Measurements from ENCODE around the gene PDE1C.

DNA sequence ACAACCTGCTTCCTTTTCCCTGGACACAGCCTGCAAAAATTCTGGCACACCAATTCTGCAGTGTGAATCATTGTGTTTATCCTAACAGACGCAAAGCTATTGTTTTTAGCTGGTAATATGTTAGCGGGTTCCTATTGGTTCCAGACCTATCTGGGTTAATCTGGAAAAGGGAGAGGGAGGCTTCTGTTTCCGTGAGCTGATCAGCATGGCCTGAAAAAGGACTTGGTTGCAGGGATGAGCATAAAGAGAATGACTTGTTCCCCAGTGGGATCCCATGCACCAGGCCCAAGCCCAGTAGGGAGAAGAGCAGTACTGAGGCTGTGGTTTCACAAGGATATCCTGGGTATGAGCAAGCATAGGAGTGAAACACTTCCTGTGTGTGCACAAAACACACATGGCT lies 78.4 kb downstream of the PDE1C start:
- TF ChIP-seq CTCF (IDR thresholded peaks at IDR 0.05) (no peak), POLR2A (IDR thresholded peaks at IDR 0.05) (no peak)
